Measurements from ENCODE around the gene SLC1A3. TPM values are rescaled to one million over a fixed set of nuclear protein-coding genes. Genes with fewer than 3 reads are reported as not detected.
A peak's percentile ranks its signal among the peaks of the same experiment; 100 is the strongest.

The SLC1A3 gene
- total RNA-seq: 1 to 10 TPM; 1.3 to 2.3 TPM
- not detected for polyA plus RNA-seq

- Histone ChIP-seq H3K4me3 (ENCODE audit: low read length in 2 of 2) (no peak within 1 kb of the TSS), H3K9me3 (ENCODE audit: control insufficient read depth in 1 of 2, low read length in 2 of 2) (no peaks in the 10 kb centered on the region), H3K4me1 (ENCODE audit: insufficient read depth, low read length) (peaks cover 14% of the 10 kb centered on the region), H3K27ac (ENCODE audit: low read depth, low read length) (no peak within 1 kb of the TSS), H3K27me3 (ENCODE audit: insufficient read depth, low read length) (peaks cover 9% of the 10 kb centered on the region), H3K36me3 (ENCODE audit: insufficient read depth, low read length) (no peaks in the 10 kb centered on the region)
- H3K4me3 Mint-ChIP-seq: peak within 1 kb of the TSS; percentile 47 to 84 (median 64)
- H3K27ac Mint-ChIP-seq: no peak within 1 kb of the TSS
- POLR2A ChIA-PET (ENCODE audit: partially characterized antibody): no interaction called here
- peaks cover 9 to 18% (median 15%) of the 10 kb centered on the region in 4 donors for H3K4me1 Mint-ChIP-seq
- intact Hi-C loops (cut with micrococcal nuclease): no loop called here
- no peaks in the 10 kb centered on the region for H3K36me3 Mint-ChIP-seq
- no peaks in the 10 kb centered on the region for H3K9me3 Mint-ChIP-seq
- CTCF ChIA-PET (ENCODE audit: partially characterized antibody): no interaction called here
- peak in 1 of 5 donors; percentile 2 for DNase-seq
- H3K27me3 Mint-ChIP-seq: peaks cover 33% of the 10 kb centered on the region in 2 donors
Measured at GRCh38 chr5:36606428-36607113, at the start of gene SLC1A3. Gene SLC1A3, plus strand, starts transcription at chr5:36606606. Its CDS starts 1,818 bp downstream, at chr5:36608424.

- intact Hi-C loops (cut with micrococcal nuclease): no loop called here
- Mint-ChIP-seq H3K9me3 (peaks cover 0 to 7% (median 2%) of the 10 kb centered on the region in 8 donors), H3K27ac (no peak overlapping the region), H3K4me3 (no peak overlapping the region), H3K36me3 (no peaks in the 10 kb centered on the region), H3K4me1 (no peaks in the 10 kb centered on the region), H3K27me3 (no peaks in the 10 kb centered on the region)
- ChIA-PET CTCF (ENCODE audit: partially characterized antibody) (no interaction called here), POLR2A (ENCODE audit: partially characterized antibody) (no interaction called here)
- Histone ChIP-seq H3K9me3 (ENCODE audit: control insufficient read depth in 1 of 2, low read length in 2 of 2) (no peaks in the 10 kb centered on the region), H3K36me3 (ENCODE audit: insufficient read depth, low read length) (no peaks in the 10 kb centered on the region), H3K27me3 (ENCODE audit: insufficient read depth, low read length) (no peaks in the 10 kb centered on the region), H3K4me1 (ENCODE audit: insufficient read depth, low read length) (no peaks in the 10 kb centered on the region), H3K27ac (ENCODE audit: low read depth, low read length) (no peak overlapping the region), H3K4me3 (ENCODE audit: low read length in 2 of 2) (no peak overlapping the region)
- no peak for DNase-seq
Measured at GRCh38 chr5:36558641-36559040, 47.8 kb upstream of the SLC1A3 start.

GRCh38 chr5:36561601-36562000, 44.8 kb upstream of the SLC1A3 start:
- no peak overlapping the region for H3K27ac ChIP-seq (ENCODE audit: low read depth, low read length)
- no peaks in the 10 kb centered on the region for H3K36me3 Mint-ChIP-seq
- no peak overlapping the region for H3K4me3 ChIP-seq (ENCODE audit: low read length in 2 of 2)
- no peaks in the 10 kb centered on the region for H3K36me3 ChIP-seq (ENCODE audit: insufficient read depth, low read length)
- H3K4me1 Mint-ChIP-seq: no peaks in the 10 kb centered on the region
- H3K4me3 Mint-ChIP-seq: no peak overlapping the region
- H3K9me3 Mint-ChIP-seq: peaks cover 0 to 4% (median 0%) of the 10 kb centered on the region in 8 donors
- ChIA-PET POLR2A (ENCODE audit: partially characterized antibody) (no interaction called here), CTCF (ENCODE audit: partially characterized antibody) (no interaction called here)
- no peak overlapping the region for H3K27ac Mint-ChIP-seq
- intact Hi-C loops (cut with micrococcal nuclease): no loop called here
- H3K27me3 ChIP-seq (ENCODE audit: insufficient read depth, low read length): no peaks in the 10 kb centered on the region
- no peaks in the 10 kb centered on the region for H3K9me3 ChIP-seq (ENCODE audit: control insufficient read depth in 1 of 2, low read length in 2 of 2)
- no peaks in the 10 kb centered on the region for H3K27me3 Mint-ChIP-seq
- no peaks in the 10 kb centered on the region for H3K4me1 ChIP-seq (ENCODE audit: insufficient read depth, low read length)
- DNase-seq: no peak

DNA sequence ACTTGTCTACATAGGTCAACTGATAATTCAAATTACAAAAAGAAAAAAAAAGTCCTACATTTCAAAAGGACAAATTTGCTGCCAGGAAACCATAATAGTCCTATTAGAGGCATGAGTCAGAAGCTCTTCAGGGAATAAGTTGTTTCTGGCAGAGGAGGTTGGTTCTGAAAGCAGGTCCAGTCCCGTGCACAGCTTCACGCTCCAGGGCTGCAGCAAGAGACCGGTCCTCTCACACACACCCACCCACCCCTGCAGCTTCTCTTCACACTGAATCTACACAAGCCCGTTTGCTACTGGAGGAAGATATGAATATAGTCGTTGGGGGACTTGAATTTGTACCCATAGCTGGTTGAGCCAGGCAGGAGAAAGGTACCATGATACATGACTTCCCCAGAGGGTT, 36.9 kb upstream of the SLC1A3 start:
- H3K4me3 Mint-ChIP-seq: no peak overlapping the region

GRCh38 chr5:36570301-36571095, 35.9 kb upstream of the SLC1A3 start:
- H3K4me1 ChIP-seq (ENCODE audit: insufficient read depth, low read length): no peaks in the 10 kb centered on the region
- Mint-ChIP-seq H3K27ac (no peak overlapping the region), H3K9me3 (peaks cover 0 to 1% (median 0%) of the 10 kb centered on the region in 8 donors), H3K4me1 (no peaks in the 10 kb centered on the region), H3K4me3 (no peak overlapping the region), H3K27me3 (no peaks in the 10 kb centered on the region), H3K36me3 (no peaks in the 10 kb centered on the region)
- no peak for DNase-seq
- POLR2A ChIA-PET (ENCODE audit: partially characterized antibody): no interaction called here
- no peak overlapping the region for H3K4me3 ChIP-seq (ENCODE audit: low read length in 2 of 2)
- intact Hi-C loops (cut with micrococcal nuclease): no loop called here
- H3K27ac ChIP-seq (ENCODE audit: low read depth, low read length): no peak overlapping the region
- H3K36me3 ChIP-seq (ENCODE audit: insufficient read depth, low read length): no peaks in the 10 kb centered on the region
- H3K27me3 ChIP-seq (ENCODE audit: insufficient read depth, low read length): no peaks in the 10 kb centered on the region
- H3K9me3 ChIP-seq (ENCODE audit: control insufficient read depth in 1 of 2, low read length in 2 of 2): no peaks in the 10 kb centered on the region
- CTCF ChIA-PET (ENCODE audit: partially characterized antibody): no interaction called here

More for the DNA sequence above, 36.9 kb upstream of the SLC1A3 start:
- Mint-ChIP-seq H3K27me3 (no peaks in the 10 kb centered on the region), H3K27ac (no peak overlapping the region), H3K4me1 (no peaks in the 10 kb centered on the region), H3K9me3 (peaks cover 0 to 1% (median 0%) of the 10 kb centered on the region in 8 donors), H3K36me3 (no peaks in the 10 kb centered on the region)
- H3K4me3 ChIP-seq (ENCODE audit: low read length in 2 of 2): no peak overlapping the region
- ChIA-PET POLR2A (ENCODE audit: partially characterized antibody) (no interaction called here), CTCF (ENCODE audit: partially characterized antibody) (no interaction called here)
- intact Hi-C loops (cut with micrococcal nuclease): no loop called here
- no peak overlapping the region for H3K27ac ChIP-seq (ENCODE audit: low read depth, low read length)
- no peak for DNase-seq
- H3K36me3 ChIP-seq (ENCODE audit: insufficient read depth, low read length): no peaks in the 10 kb centered on the region
- H3K27me3 ChIP-seq (ENCODE audit: insufficient read depth, low read length): no peaks in the 10 kb centered on the region
- H3K9me3 ChIP-seq (ENCODE audit: control insufficient read depth in 1 of 2, low read length in 2 of 2): no peaks in the 10 kb centered on the region
- no peaks in the 10 kb centered on the region for H3K4me1 ChIP-seq (ENCODE audit: insufficient read depth, low read length)

DNA sequence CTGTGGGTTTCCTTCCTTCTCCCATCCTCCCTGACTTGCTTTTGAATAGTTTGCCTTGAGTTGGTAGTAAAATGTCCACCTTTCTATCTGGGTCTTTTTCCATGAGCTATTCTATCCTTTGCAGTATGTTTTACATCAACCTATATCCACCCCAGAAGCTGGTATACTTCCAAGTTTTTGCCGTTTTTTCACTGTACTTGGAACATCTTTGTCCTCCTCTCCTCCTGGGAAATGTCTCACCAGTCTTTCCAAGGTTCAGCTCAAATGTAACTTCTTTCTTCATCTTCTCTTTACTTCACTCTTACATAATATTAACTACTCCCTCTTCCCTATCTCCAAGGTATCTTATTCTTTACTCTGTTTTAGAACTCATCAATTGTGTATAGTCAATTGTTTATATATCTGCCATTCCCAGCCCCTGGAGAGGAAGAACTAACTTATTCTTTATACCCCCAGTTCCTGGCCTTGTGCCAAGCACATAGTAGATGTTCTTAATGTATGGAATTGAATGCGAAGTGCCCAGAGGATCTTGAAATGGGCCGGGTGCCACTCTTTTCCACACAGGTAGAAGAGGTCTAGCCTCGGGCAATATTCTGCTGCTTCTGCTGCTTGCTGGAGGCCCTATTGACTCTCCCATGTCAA, 34.9 kb upstream of the SLC1A3 start:
- ChIA-PET CTCF (ENCODE audit: partially characterized antibody) (no interaction called here), POLR2A (ENCODE audit: partially characterized antibody) (no interaction called here)
- no peak for DNase-seq
- intact Hi-C loops (cut with micrococcal nuclease): no loop called here
- H3K9me3 ChIP-seq (ENCODE audit: control insufficient read depth in 1 of 2, low read length in 2 of 2): no peaks in the 10 kb centered on the region
- Mint-ChIP-seq H3K4me1 (no peaks in the 10 kb centered on the region), H3K36me3 (no peaks in the 10 kb centered on the region), H3K9me3 (peaks cover 0 to 1% (median 0%) of the 10 kb centered on the region in 8 donors), H3K27me3 (no peaks in the 10 kb centered on the region), H3K4me3 (no peak overlapping the region), H3K27ac (no peak overlapping the region)
- no peak overlapping the region for H3K4me3 ChIP-seq (ENCODE audit: low read length in 2 of 2)
- no peaks in the 10 kb centered on the region for H3K36me3 ChIP-seq (ENCODE audit: insufficient read depth, low read length)
- no peaks in the 10 kb centered on the region for H3K4me1 ChIP-seq (ENCODE audit: insufficient read depth, low read length)
- no peak overlapping the region for H3K27ac ChIP-seq (ENCODE audit: low read depth, low read length)
- no peaks in the 10 kb centered on the region for H3K27me3 ChIP-seq (ENCODE audit: insufficient read depth, low read length)

- Histone ChIP-seq H3K27me3 (ENCODE audit: insufficient read depth, low read length) (no peaks in the 10 kb centered on the region), H3K27ac (ENCODE audit: low read depth, low read length) (no peak overlapping the region), H3K9me3 (ENCODE audit: control insufficient read depth in 1 of 2, low read length in 2 of 2) (no peaks in the 10 kb centered on the region), H3K4me1 (ENCODE audit: insufficient read depth, low read length) (no peaks in the 10 kb centered on the region), H3K4me3 (ENCODE audit: low read length in 2 of 2) (no peak overlapping the region), H3K36me3 (ENCODE audit: insufficient read depth, low read length) (no peaks in the 10 kb centered on the region)
- ChIA-PET CTCF (ENCODE audit: partially characterized antibody) (no interaction called here), POLR2A (ENCODE audit: partially characterized antibody) (no interaction called here)
- H3K4me1 Mint-ChIP-seq: no peaks in the 10 kb centered on the region
- H3K27me3 Mint-ChIP-seq: no peaks in the 10 kb centered on the region
- no peak overlapping the region for H3K27ac Mint-ChIP-seq
- H3K9me3 Mint-ChIP-seq: peaks cover 0 to 1% (median 0%) of the 10 kb centered on the region in 8 donors
- DNase-seq: no peak
- no peaks in the 10 kb centered on the region for H3K36me3 Mint-ChIP-seq
- intact Hi-C loops (cut with micrococcal nuclease): no loop called here
- H3K4me3 Mint-ChIP-seq: no peak overlapping the region
Measured at GRCh38 chr5:36573438-36573837, 33.0 kb upstream of the SLC1A3 start.

Measured in CD4-positive, alpha-beta memory T cell (primary cell).